Suprapubic skin (tissue), 3 donors: Measurements from ENCODE around the gene RAB33A.

Experiments
- POLR2A ChIP-seq, 2 donors: fragments of 450-650 bp; IDR thresholded peaks; one replicate each; pipeline ENCODE4 v1.6.1; 2017; ENCODE audit warnings: antibody characterized with exemption in 2 of 2, mild to moderate bottlenecking in 2 of 2, moderate library complexity in 2 of 2
- TF ChIP-seq, protein P1 (sequence below), 2 donors: fragments of 200-600 bp in 1 of 2; fragments of 450-650 bp in 1 of 2; sonication (generic) in 1 of 2; IDR thresholded peaks; one replicate each; pipeline ENCODE4 v1.5.1; 2016 to 2019; ENCODE audit warnings: antibody characterized with exemption in 2 of 2, mild to moderate bottlenecking in 1 of 2, moderate library complexity in 1 of 2

DNA sequence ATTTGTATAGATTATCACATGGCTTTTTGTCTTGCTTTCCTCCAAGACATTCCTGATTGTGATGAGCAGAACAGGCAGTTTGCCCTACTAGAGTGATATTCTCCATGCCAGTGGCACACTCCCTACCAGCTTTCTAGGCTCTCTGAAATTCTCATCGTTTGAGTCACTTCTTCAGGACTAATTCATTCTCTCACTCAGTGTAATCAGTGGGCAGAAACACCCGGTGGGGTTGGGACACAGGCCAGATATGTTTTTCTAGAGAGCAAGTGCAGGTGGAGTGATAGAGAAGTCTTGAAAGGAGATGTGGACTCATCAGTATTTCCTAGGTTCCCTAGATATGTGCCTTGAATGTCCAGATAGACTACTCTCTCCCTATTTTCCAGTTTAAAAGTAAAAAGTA, 13.1 kb downstream of the RAB33A start:
- no peak for TF ChIP-seq POLR2A (IDR thresholded peaks at IDR 0.05)
- TF ChIP-seq, protein P1, sequence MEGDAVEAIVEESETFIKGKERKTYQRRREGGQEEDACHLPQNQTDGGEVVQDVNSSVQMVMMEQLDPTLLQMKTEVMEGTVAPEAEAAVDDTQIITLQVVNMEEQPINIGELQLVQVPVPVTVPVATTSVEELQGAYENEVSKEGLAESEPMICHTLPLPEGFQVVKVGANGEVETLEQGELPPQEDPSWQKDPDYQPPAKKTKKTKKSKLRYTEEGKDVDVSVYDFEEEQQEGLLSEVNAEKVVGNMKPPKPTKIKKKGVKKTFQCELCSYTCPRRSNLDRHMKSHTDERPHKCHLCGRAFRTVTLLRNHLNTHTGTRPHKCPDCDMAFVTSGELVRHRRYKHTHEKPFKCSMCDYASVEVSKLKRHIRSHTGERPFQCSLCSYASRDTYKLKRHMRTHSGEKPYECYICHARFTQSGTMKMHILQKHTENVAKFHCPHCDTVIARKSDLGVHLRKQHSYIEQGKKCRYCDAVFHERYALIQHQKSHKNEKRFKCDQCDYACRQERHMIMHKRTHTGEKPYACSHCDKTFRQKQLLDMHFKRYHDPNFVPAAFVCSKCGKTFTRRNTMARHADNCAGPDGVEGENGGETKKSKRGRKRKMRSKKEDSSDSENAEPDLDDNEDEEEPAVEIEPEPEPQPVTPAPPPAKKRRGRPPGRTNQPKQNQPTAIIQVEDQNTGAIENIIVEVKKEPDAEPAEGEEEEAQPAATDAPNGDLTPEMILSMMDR (IDR thresholded peaks at IDR 0.05), result no peak
